ENCODE measurements around the gene NUP214. TPM values are rescaled to one million over a fixed set of nuclear protein-coding genes. Genes with fewer than 3 reads are reported as not detected.
"Not testable (repeated sequence)": the region's sequence is repeated elsewhere in the genome, so short reads cannot be mapped to it uniquely, and the experiment has no call there.

NUP214 gene
- total and polyA plus RNA-seq, 12 donors: 22.6 to 76.6 (median 36.8) TPM

GRCh38 chr9:131263701-131264100 is 138.3 kb downstream of the NUP214 start:
- no peak for DNase-seq
- Histone ChIP-seq H3K4me3 (no peak overlapping the region), H3K36me3 (replicated peaks in 1 of 2) (peaks cover 0 to 11% of the 10 kb centered on the region in 2 donors), H3K27me3 (no peaks in the 10 kb centered on the region), H3K27ac (no peak overlapping the region), H3K9me3 (replicated peaks in 1 of 3) (no peaks in the 10 kb centered on the region), H3K4me1 (replicated peaks in 1 of 2) (peaks cover 0 to 6% of the 10 kb centered on the region in 2 donors)
- intact Hi-C loops (cut with DNase I): no loop called here
- WGBS, 4 donors: 77 to 92% (median 84%) methylated on average over 5 to 6 of the region's 6 CpGs
- TF ChIP-seq POLR2A (IDR thresholded peaks at IDR 0.05) (no peak), CTCF (IDR thresholded peaks at IDR 0.05) (no peak)

- DNase-seq: no peak
- intact Hi-C loops (cut with DNase I): no loop called here
- Histone ChIP-seq H3K9me3 (replicated peaks in 1 of 3) (no peaks in the 10 kb centered on the region), H3K27me3 (no peaks in the 10 kb centered on the region), H3K4me3 (no peak overlapping the region), H3K36me3 (replicated peaks in 1 of 2) (peaks cover 0 to 11% of the 10 kb centered on the region in 2 donors), H3K27ac (no peak overlapping the region), H3K4me1 (replicated peaks in 1 of 2) (peaks cover 0 to 6% of the 10 kb centered on the region in 2 donors)
- 66 to 80% (median 77%) methylated on average over 6 to 11 of the region's 11 CpGs for WGBS, 4 donors
- no peak for TF ChIP-seq POLR2A (IDR thresholded peaks at IDR 0.05)
- no peak for TF ChIP-seq CTCF (IDR thresholded peaks at IDR 0.05)
Observed at GRCh38 chr9:131264231-131264630, 138.8 kb downstream of the NUP214 start.

GRCh38 chr9:131266266-131267229 is 141.2 kb downstream of the NUP214 start:
- H3K4me1 ChIP-seq (replicated peaks in 1 of 2): peaks cover 0 to 11% of the 10 kb centered on the region in 2 donors
- no peaks in the 10 kb centered on the region for H3K9me3 ChIP-seq (replicated peaks in 1 of 3)
- no peak overlapping the region for H3K4me3 ChIP-seq
- 74 to 82% (median 75%) methylated on average over 9 to 26 of the region's 26 CpGs for WGBS, 4 donors
- no peaks in the 10 kb centered on the region for H3K27me3 ChIP-seq
- TF ChIP-seq CTCF (IDR thresholded peaks at IDR 0.05) (no peak), POLR2A (IDR thresholded peaks at IDR 0.05) (no peak)
- H3K27ac ChIP-seq: peak overlapping the region in 1 of 5 donors; percentile 16
- DNase-seq: no peak
- intact Hi-C loops (cut with DNase I): no loop called here
- no peaks in the 10 kb centered on the region for H3K36me3 ChIP-seq (replicated peaks in 1 of 2)

- TF ChIP-seq CTCF (IDR thresholded peaks at IDR 0.05) (no peak), POLR2A (IDR thresholded peaks at IDR 0.05) (no peak)
- Histone ChIP-seq H3K9me3 (replicated peaks in 1 of 3) (no peaks in the 10 kb centered on the region), H3K27me3 (no peaks in the 10 kb centered on the region), H3K4me1 (replicated peaks in 1 of 2) (peaks cover 0 to 12% of the 10 kb centered on the region in 2 donors), H3K27ac (peak overlapping the region in 4 of 5 donors; percentile 46 to 88 (median 70)), H3K4me3 (no peak overlapping the region), H3K36me3 (replicated peaks in 1 of 2) (no peaks in the 10 kb centered on the region)
- DNase-seq: peak; percentile 60 to 83 (median 70)
- intact Hi-C loops (cut with DNase I): no loop called here
- WGBS, 4 donors: 64 to 69% (median 68%) methylated on average over 13 to 20 of the region's 20 CpGs
Observed at GRCh38 chr9:131270171-131271015, 145.0 kb downstream of the NUP214 start.

- peak overlapping the region in 4 of 5 donors; percentile 46 to 88 (median 70) for H3K27ac ChIP-seq
- H3K36me3 ChIP-seq (replicated peaks in 1 of 2); H3K4me3 ChIP-seq; intact Hi-C loops (cut with DNase I); H3K9me3 ChIP-seq (replicated peaks in 1 of 3); DNase-seq; H3K27me3 ChIP-seq: not testable (repeated sequence)
- peaks cover 0 to 12% of the 10 kb centered on the region in 2 donors for H3K4me1 ChIP-seq (replicated peaks in 1 of 2)
- 50 to 88% (median 81%) methylated on average over 1 of the region's 1 CpG for WGBS, 4 donors
Observed at GRCh38 chr9:131271016-131271273, 145.6 kb downstream of the NUP214 start.

Data from adrenal gland (tissue), 12 donors.